Peyer's patch (tissue), 4 donors: ENCODE measurements around the gene DOCK10.

ENCODE experiments used
- POLR2A ChIP-seq, 2 donors: fragments of 450-650 bp; IDR thresholded peaks; one replicate each; pipeline ENCODE4 v1.5.1; 2017; ENCODE audit warnings: antibody characterized with exemption in 2 of 2, mild to moderate bottlenecking in 2 of 2, moderate library complexity in 2 of 2
- TF ChIP-seq, protein P1 (sequence below), 6 experiments: fragments of 450-650 bp in 4 of 6; fragments of 200-600 bp in 2 of 6; sonication (generic) in 1 of 6; IDR thresholded peaks; one replicate each; pipeline ENCODE4 v1.5.1; 2017 to 2019; ENCODE audit warnings: antibody characterized with exemption in 6 of 6, mild to moderate bottlenecking in 3 of 6, moderate library complexity in 1 of 6

DNA sequence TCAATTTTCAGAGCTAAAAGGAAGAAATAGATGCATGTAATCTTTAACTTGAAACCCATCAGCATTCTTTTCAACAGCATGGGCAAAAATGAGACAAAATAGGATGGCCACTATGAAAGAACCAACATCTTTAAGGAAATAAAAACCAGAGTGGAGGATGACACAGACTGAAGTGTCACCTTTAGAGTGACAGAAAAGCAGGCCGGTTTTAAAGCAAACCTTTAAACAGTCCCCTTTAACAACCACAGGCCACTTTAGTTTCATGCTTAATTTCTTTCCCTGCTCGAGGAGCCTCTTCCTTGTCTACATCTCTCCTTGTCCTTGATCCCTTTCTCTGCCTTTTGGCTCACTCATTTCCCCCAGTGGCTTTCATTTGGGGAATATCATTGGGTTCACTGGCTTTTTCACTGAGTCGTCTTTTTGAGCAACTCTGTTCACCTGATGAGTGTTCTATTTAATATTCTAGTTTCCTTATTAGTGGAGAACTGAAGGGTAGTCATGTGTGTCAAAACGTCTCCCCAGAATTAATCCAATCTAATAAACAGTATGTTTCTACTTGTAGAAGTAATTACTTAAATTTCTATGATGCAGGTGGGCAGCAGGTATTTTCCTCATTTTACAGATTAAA is 72.5 kb downstream of the DOCK10 start:
- TF ChIP-seq, protein P1, sequence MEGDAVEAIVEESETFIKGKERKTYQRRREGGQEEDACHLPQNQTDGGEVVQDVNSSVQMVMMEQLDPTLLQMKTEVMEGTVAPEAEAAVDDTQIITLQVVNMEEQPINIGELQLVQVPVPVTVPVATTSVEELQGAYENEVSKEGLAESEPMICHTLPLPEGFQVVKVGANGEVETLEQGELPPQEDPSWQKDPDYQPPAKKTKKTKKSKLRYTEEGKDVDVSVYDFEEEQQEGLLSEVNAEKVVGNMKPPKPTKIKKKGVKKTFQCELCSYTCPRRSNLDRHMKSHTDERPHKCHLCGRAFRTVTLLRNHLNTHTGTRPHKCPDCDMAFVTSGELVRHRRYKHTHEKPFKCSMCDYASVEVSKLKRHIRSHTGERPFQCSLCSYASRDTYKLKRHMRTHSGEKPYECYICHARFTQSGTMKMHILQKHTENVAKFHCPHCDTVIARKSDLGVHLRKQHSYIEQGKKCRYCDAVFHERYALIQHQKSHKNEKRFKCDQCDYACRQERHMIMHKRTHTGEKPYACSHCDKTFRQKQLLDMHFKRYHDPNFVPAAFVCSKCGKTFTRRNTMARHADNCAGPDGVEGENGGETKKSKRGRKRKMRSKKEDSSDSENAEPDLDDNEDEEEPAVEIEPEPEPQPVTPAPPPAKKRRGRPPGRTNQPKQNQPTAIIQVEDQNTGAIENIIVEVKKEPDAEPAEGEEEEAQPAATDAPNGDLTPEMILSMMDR (IDR thresholded peaks at IDR 0.05), result no peak
- TF ChIP-seq POLR2A (IDR thresholded peaks at IDR 0.05), result no peak
